ENCODE data around the gene MARVELD2. TPM values are rescaled to one million over a fixed set of nuclear protein-coding genes. Genes with fewer than 3 reads are reported as not detected.

Gene MARVELD2
- total and polyA plus RNA-seq, 2 of the 13 experiments (the other 11 are each of a cell fraction or from before 2014, with no cell fraction given): 11.1 to 15.4 TPM

DNA sequence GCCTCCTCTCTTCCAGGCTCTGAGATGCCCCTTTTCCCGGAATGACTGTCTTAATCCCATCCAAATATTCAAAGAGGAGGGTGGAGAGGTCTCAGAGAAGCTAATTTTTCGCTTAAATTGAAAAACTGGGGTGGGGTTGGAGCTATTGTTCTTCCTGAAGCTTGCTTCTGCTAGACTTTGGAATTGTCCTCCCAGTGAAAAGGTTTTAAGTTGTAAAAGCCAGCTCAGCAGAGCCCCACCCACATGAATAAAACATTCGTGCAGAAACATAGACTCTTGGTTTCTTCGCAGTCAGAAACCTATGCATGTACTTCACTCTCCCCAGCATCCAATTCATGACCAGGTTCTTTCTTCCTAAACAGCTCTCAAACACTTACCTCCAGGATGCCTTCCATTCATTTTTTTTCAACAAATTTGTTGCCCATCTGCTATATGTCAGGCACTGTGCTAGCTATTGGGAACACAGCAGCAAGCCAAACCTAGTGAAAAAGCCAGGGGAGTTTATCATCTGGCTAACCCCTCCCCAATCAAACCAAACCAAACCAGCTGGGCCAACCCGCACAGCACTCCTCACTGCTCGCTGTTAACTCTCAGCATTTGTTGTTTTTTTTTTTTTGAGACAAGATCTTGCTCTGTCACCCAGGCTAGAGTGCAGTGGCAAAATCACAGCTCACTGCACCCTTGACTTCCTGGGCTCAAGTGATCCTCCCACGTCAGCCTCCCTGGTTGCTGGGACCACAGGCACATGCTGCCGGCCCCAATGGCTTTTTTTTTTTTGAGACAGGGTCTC, 39.7 kb downstream of the MARVELD2 start (continued):
- TF ChIP-seq, protein P1, sequence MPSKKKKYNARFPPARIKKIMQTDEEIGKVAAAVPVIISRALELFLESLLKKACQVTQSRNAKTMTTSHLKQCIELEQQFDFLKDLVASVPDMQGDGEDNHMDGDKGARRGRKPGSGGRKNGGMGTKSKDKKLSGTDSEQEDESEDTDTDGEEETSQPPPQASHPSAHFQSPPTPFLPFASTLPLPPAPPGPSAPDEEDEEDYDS (CRISPR knock-in tag; IDR thresholded peaks at IDR 0.05): 0 out of 2 replicates have a peak, but pooled peaks have one; percentile 5
- TF ChIP-seq ZNF670 (CRISPR knock-in tag; IDR thresholded peaks at IDR 0.05; ENCODE audit: borderline replicate concordance): no peak
- TF ChIP-seq ZNF253 (CRISPR knock-in tag; IDR thresholded peaks at IDR 0.05; ENCODE audit: borderline replicate concordance): no peak
- TF ChIP-seq, protein P2, sequence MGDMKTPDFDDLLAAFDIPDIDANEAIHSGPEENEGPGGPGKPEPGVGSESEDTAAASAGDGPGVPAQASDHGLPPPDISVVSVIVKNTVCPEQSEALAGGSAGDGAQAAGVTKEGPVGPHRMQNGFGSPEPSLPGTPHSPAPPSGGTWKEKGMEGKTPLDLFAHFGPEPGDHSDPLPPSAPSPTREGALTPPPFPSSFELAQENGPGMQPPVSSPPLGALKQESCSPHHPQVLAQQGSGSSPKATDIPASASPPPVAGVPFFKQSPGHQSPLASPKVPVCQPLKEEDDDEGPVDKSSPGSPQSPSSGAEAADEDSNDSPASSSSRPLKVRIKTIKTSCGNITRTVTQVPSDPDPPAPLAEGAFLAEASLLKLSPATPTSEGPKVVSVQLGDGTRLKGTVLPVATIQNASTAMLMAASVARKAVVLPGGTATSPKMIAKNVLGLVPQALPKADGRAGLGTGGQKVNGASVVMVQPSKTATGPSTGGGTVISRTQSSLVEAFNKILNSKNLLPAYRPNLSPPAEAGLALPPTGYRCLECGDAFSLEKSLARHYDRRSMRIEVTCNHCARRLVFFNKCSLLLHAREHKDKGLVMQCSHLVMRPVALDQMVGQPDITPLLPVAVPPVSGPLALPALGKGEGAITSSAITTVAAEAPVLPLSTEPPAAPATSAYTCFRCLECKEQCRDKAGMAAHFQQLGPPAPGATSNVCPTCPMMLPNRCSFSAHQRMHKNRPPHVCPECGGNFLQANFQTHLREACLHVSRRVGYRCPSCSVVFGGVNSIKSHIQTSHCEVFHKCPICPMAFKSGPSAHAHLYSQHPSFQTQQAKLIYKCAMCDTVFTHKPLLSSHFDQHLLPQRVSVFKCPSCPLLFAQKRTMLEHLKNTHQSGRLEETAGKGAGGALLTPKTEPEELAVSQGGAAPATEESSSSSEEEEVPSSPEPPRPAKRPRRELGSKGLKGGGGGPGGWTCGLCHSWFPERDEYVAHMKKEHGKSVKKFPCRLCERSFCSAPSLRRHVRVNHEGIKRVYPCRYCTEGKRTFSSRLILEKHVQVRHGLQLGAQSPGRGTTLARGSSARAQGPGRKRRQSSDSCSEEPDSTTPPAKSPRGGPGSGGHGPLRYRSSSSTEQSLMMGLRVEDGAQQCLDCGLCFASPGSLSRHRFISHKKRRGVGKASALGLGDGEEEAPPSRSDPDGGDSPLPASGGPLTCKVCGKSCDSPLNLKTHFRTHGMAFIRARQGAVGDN (CRISPR knock-in tag; IDR thresholded peaks at IDR 0.05): peak; percentile 56
- TF ChIP-seq, protein P3, sequence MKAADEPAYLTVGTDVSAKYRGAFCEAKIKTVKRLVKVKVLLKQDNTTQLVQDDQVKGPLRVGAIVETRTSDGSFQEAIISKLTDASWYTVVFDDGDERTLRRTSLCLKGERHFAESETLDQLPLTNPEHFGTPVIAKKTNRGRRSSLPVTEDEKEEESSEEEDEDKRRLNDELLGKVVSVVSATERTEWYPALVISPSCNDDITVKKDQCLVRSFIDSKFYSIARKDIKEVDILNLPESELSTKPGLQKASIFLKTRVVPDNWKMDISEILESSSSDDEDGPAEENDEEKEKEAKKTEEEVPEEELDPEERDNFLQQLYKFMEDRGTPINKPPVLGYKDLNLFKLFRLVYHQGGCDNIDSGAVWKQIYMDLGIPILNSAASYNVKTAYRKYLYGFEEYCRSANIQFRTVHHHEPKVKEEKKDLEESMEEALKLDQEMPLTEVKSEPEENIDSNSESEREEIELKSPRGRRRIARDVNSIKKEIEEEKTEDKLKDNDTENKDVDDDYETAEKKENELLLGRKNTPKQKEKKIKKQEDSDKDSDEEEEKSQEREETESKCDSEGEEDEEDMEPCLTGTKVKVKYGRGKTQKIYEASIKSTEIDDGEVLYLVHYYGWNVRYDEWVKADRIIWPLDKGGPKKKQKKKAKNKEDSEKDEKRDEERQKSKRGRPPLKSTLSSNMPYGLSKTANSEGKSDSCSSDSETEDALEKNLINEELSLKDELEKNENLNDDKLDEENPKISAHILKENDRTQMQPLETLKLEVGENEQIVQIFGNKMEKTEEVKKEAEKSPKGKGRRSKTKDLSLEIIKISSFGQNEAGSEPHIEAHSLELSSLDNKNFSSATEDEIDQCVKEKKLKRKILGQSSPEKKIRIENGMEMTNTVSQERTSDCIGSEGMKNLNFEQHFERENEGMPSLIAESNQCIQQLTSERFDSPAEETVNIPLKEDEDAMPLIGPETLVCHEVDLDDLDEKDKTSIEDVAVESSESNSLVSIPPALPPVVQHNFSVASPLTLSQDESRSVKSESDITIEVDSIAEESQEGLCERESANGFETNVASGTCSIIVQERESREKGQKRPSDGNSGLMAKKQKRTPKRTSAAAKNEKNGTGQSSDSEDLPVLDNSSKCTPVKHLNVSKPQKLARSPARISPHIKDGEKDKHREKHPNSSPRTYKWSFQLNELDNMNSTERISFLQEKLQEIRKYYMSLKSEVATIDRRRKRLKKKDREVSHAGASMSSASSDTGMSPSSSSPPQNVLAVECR (CRISPR knock-in tag; IDR thresholded peaks at IDR 0.05; ENCODE audit: borderline replicate concordance): no peak
- no peak for TF ChIP-seq ZNF567 (CRISPR knock-in tag; IDR thresholded peaks at IDR 0.05; ENCODE audit: borderline replicate concordance)
- TF ChIP-seq, protein P4, sequence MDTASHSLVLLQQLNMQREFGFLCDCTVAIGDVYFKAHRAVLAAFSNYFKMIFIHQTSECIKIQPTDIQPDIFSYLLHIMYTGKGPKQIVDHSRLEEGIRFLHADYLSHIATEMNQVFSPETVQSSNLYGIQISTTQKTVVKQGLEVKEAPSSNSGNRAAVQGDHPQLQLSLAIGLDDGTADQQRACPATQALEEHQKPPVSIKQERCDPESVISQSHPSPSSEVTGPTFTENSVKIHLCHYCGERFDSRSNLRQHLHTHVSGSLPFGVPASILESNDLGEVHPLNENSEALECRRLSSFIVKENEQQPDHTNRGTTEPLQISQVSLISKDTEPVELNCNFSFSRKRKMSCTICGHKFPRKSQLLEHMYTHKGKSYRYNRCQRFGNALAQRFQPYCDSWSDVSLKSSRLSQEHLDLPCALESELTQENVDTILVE (CRISPR knock-in tag; IDR thresholded peaks at IDR 0.05): 0 out of 2 replicates have a peak, but pooled peaks have one; percentile 7
- TF ChIP-seq PHF21A (CRISPR knock-in tag; IDR thresholded peaks at IDR 0.05): 0 out of 2 replicates have a peak, but pooled peaks have one; percentile 37
- TF ChIP-seq ZNF20 (CRISPR knock-in tag; IDR thresholded peaks at IDR 0.05): no peak
- TF ChIP-seq, protein P5, sequence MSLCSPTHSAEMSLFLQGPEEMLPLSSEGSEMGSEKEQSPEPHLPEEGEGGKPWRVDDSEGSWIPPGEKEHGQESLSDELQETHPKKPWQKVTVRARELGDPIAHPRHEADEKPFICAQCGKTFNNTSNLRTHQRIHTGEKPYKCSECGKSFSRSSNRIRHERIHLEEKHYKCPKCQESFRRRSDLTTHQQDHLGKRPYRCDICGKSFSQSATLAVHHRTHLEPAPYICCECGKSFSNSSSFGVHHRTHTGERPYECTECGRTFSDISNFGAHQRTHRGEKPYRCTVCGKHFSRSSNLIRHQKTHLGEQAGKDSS (CRISPR knock-in tag; IDR thresholded peaks at IDR 0.05; ENCODE audit: borderline replicate concordance, low read depth): no peak
- TF ChIP-seq, protein P6, sequence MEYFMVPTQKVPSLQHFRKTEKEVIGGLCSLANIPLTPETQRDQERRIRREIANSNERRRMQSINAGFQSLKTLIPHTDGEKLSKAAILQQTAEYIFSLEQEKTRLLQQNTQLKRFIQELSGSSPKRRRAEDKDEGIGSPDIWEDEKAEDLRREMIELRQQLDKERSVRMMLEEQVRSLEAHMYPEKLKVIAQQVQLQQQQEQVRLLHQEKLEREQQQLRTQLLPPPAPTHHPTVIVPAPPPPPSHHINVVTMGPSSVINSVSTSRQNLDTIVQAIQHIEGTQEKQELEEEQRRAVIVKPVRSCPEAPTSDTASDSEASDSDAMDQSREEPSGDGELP (IDR thresholded peaks at IDR 0.05; ENCODE audit: borderline replicate concordance, low read depth): peak; percentile 58; the same call in 1 of the 2 replicates
- no peak for TF ChIP-seq NAIF1 (CRISPR knock-in tag; IDR thresholded peaks at IDR 0.05; ENCODE audit: borderline replicate concordance)

Data from HepG2 (cell line).